Measurements from ENCODE around the gene CDC16. TPM values are rescaled to one million over a fixed set of nuclear protein-coding genes. Genes with fewer than 3 reads are reported as not detected.

The CDC16 gene
- total RNA-seq, 4 donors from 2014 or later = 50.1 to 149 (median 69.7) TPM

DNA sequence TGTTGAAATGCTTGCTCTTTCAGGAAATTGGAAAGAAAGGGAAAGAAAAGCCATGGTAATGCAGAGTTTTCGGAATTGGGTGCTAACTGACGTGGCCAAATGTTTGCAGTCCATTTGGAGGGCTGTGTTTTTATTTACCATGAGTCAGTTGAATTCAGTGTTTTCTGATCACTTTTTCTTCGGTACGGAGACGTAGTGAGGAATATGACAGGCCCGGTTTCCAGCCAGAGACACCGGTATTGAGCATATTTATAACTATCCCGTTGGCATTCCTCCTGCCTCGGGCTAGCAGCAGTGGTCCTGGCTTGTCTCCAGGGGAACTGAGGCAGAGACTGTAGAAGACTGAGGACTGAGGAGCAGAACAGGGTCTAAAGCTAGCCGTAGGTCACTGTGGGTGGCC, 1.0 kb downstream of the CDC16 start:
- no peak for DNase-seq

DNA sequence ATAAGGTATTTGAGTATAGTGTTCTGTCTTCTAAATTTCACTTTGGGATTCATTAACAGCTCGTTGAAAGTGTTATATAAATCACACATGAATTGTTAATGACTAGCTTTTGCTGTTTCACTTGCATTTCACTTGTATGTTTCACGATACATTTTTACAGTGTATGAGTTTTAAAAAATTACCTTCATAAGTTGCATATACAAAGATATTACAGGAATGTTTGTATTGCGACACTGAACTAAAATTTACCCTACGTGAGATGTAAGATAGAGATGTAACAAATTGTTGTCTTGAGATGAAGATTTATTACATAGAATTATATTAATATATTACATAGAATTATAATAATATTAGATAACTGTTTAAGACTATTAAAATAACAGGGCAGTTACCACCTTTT, 1.5 kb downstream of the CDC16 start:
- Histone ChIP-seq H3K27me3 (no peaks in the 10 kb centered on the region), H3K27ac (no peak overlapping the region), H3K9me3 (no peaks in the 10 kb centered on the region), H3K4me3 (peak overlapping the region in 1 of 4 donors; percentile 90), H3K4me1 (peaks cover 0 to 12% (median 6%) of the 10 kb centered on the region in 4 donors), H3K36me3 (peaks cover 0 to 45% (median 0%) of the 10 kb centered on the region in 3 donors)
- TF ChIP-seq POLR2A (IDR thresholded peaks at IDR 0.05) = no peak
- TF ChIP-seq, protein P1, sequence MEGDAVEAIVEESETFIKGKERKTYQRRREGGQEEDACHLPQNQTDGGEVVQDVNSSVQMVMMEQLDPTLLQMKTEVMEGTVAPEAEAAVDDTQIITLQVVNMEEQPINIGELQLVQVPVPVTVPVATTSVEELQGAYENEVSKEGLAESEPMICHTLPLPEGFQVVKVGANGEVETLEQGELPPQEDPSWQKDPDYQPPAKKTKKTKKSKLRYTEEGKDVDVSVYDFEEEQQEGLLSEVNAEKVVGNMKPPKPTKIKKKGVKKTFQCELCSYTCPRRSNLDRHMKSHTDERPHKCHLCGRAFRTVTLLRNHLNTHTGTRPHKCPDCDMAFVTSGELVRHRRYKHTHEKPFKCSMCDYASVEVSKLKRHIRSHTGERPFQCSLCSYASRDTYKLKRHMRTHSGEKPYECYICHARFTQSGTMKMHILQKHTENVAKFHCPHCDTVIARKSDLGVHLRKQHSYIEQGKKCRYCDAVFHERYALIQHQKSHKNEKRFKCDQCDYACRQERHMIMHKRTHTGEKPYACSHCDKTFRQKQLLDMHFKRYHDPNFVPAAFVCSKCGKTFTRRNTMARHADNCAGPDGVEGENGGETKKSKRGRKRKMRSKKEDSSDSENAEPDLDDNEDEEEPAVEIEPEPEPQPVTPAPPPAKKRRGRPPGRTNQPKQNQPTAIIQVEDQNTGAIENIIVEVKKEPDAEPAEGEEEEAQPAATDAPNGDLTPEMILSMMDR (IDR thresholded peaks at IDR 0.05) = no peak
- no peak for DNase-seq

More for the DNA sequence above, 1.0 kb downstream of the CDC16 start:
- H3K4me1 ChIP-seq = peaks cover 0 to 12% (median 6%) of the 10 kb centered on the region in 4 donors
- peak overlapping the region in 3 of 4 donors; percentile 93 to 95 (median 94) for H3K27ac ChIP-seq
- peaks cover 0 to 40% (median 0%) of the 10 kb centered on the region in 3 donors for H3K36me3 ChIP-seq
- TF ChIP-seq, protein P1 (IDR thresholded peaks at IDR 0.05) = no peak
- TF ChIP-seq POLR2A (IDR thresholded peaks at IDR 0.05) = no peak
- H3K27me3 ChIP-seq = no peaks in the 10 kb centered on the region
- peak overlapping the region; percentile 74 to 90 (median 88) for H3K4me3 ChIP-seq
- no peaks in the 10 kb centered on the region for H3K9me3 ChIP-seq

DNA sequence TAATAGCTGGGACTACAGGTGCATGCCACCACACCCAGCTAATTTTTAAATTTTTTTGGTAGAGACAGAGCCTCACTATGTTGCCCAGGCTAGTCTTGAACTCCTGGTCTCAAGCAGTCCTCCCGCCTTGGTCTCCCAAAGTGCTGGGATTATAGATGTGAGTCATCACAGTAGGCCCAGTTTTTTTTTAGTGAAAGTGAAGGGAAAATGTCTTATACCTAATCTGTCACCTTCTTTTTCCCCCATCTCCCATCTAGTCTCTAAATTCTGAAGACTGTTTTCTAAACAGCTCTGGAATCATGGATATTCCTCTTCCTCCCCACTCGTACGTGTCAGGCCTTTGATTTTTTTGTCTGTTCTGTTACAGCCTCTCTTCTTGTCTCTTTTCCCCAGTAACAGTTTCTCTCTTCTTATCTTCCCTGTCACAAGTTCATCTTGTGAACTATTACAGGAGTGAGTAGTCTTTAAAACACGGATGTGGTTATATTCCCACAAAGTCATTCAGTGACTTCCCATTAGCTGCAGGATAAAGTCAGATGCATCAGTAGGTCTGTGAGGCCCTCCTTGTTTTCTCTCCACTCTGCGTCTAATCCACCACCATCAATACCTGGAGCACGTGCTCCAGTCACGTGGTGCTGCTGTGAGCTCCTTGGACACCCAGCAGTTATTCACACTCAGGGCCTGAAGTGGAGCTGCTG, 2.9 kb downstream of the CDC16 start:
- DNase-seq = no peak
- H3K9me3 ChIP-seq = no peaks in the 10 kb centered on the region
- H3K27ac ChIP-seq = no peak overlapping the region
- TF ChIP-seq, protein P1 (IDR thresholded peaks at IDR 0.05) = no peak
- TF ChIP-seq POLR2A (IDR thresholded peaks at IDR 0.05) = no peak
- H3K36me3 ChIP-seq = peaks cover 0 to 59% (median 0%) of the 10 kb centered on the region in 3 donors
- H3K4me3 ChIP-seq = no peak overlapping the region
- H3K4me1 ChIP-seq = peaks cover 0 to 12% (median 6%) of the 10 kb centered on the region in 4 donors
- H3K27me3 ChIP-seq = no peaks in the 10 kb centered on the region

DNA sequence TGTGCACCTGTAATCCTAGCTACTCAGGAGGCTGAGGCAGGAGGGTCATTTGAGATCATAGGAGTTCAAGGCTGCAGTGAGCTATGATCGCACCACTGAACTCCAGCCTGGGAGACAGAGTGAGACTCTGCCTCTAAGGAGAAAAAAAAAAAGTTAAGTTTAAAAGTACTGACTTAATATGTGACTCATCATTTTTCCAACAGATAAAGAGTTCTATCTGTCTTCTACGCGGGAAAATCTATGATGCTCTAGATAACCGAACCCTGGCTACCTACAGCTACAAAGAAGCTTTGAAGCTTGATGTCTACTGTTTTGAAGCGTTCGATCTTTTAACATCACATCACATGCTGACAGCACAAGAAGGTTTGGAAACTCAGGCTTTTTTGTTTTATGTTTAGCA, 7.2 kb downstream of the CDC16 start:
- no peak for TF ChIP-seq POLR2A (IDR thresholded peaks at IDR 0.05)
- TF ChIP-seq, protein P1 (IDR thresholded peaks at IDR 0.05) = no peak
- H3K36me3 ChIP-seq = peaks cover 0 to 100% (median 3%) of the 10 kb centered on the region in 3 donors
- H3K27me3 ChIP-seq = no peaks in the 10 kb centered on the region
- H3K9me3 ChIP-seq = no peaks in the 10 kb centered on the region
- H3K27ac ChIP-seq = no peak overlapping the region
- no peak for DNase-seq
- no peak overlapping the region for H3K4me3 ChIP-seq
- no peaks in the 10 kb centered on the region for H3K4me1 ChIP-seq

DNA sequence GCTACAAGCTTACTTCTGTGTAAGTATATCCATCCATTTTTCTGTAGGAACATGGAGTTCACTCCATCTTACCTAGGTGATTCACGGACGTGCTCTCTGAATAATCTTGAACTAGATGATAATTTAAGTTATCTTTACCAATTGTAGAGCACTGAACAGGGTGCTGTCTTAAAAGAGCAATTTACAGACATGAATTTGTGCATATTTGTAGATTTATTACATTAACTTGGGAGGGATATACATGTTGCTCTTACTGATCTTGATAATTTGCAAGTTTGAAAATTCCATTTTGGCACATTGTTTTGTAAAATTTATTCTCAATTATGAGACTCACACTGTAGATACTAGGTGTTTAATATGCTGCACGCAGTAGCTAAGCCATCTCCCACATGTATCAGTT, 9.3 kb downstream of the CDC16 start:
- Histone ChIP-seq H3K27me3 (no peaks in the 10 kb centered on the region), H3K9me3 (no peaks in the 10 kb centered on the region), H3K4me1 (no peaks in the 10 kb centered on the region), H3K36me3 (peaks cover 0 to 99% (median 3%) of the 10 kb centered on the region in 3 donors), H3K27ac (no peak overlapping the region), H3K4me3 (no peak overlapping the region)
- no peak for DNase-seq
- TF ChIP-seq, protein P1 (IDR thresholded peaks at IDR 0.05) = no peak

All from Peyer's patch (tissue), 4 donors.